Activated T-helper 1 cell treated with anti-CD3 and anti-CD28 coated beads, Interleukin-2, amount 50 U/mL, for 16 hours (primary cell): ENCODE data around the gene GNG7.

Source experiments
- DNase-seq, 2 donors: peaks; one replicate each; pipeline ENCODE4 v3.0.0-alpha.2; 2020; ENCODE audit warnings: low read depth in 1 of 2, low spot score in 1 of 2

Gene GNG7

DNA sequence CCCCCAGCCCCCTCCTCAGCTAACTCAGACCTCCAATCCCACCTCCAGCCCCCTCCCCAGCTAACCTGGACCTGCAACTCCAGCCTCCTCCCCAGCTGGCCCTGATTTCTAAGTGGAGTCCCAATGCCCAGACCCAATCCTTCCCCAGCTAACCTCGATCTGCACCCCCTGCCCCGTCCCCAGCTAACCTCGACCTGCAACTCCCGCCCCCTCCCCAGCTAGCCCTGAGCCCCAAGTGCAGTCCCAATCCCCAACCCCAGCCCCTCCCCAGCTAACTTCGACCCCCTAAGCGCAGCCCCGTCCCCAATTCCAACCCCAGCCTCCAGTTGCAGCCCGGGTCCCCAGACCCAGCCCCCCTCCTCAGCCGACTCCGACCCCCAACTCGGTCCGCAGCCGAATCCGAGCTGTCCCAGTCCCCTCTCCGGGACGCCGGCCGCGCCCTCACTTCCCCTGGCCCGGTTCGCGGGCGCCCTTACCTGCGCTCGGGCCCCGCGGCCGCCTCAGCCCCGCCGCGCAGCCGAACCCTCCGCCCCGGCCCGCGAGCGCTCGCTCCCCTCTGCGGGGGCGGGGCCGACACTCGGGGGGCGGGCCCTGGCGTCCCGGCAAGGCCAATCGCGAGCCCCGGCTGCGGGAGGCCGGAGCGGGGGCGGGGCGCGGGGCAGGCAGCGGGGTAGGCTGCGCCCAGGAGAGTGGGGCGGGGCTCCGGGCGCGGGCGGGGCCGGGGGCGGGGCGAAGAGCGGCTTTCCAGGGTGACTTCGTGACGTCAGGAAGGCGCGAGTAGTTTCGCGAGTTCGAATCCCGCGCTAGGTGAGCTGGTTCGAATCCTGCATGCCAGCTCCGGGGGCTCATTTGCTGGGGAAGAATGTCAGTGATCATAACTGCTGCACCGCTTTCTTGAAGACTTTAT, at the start of gene GNG7:
Gene GNG7, minus strand, starts transcription at position 525 of the 907 bp plus-strand sequence. CDS start 182,006 bp downstream, outside the sequence.
- DNase-seq = peak; percentile 89 to 93

- no peak for DNase-seq
These were observed 48.9 kb upstream of the GNG7 start for GRCh38 chr19:2751438-2751830.

DNA sequence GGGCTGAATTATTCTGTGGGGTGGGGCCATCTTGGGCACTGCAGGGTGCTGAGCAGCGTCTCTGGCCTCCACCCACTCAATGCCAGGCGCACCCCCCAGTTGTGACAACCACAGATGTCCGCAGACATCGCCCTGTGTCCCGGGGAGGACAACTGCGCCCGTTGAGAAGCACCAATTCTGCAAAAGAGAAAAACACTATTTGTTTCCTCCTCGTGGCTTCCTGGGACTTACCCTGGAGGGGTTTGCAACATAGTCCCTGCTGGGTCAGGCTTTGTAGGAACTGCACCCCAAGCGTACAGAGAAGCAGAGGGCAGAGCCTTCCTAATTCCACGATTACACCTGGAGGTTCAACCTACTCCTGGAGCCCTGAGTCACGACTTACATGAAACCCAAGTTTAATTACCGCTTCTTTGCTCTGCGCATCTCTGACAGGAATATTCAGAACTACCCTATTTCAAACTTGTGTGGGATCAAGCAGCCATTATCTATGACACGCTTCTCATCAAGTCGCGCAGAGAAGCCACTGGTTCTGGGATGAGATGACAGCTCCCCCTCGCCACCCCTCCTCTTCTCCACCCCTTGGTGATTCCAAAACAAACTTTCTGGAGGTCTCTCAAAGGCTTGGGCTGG, 48.4 kb upstream of the GNG7 start:
- DNase-seq = no peak

GRCh38 chr19:2747349-2747748, 44.9 kb upstream of the GNG7 start:
- no peak for DNase-seq

DNA sequence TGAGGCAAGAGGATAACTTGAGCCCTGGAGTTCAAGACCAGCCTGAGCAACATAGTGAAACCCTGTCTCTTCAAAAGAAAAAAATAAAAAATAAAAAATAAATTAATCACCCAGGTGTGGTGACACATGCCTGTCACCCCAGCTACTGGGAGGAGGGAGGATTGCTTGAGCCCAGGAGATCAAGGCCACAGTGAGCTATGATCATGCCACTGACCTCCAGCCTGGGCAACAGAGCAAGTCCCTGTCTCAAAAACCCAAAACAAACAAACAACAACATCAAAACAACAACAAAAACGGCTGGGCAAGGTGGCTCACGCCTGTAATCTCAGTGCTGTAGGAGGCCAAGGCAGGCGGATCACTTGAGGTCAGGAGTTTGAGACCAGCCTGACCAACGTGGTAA, 41.6 kb upstream of the GNG7 start:
- DNase-seq = no peak

DNA sequence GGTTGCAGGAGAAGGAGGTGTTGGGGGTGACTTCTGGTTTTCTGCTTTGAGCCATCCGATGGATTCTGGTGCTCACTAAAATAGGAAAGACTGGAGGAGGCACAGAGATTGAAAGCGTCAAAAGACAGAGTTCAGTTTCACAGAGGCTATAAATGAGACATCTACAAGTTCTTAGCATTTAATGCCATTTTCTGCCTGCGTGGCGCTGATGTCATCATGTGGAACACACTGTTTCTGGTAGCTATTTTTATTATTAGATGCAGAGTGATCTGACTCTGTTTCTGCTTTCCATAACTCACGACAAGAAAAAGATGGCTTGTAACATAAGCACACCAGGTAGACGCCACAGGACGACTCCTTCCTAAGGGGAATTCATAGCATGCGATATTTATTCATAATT, 40.6 kb upstream of the GNG7 start:
- DNase-seq = no peak

GRCh38 chr19:2740314-2740656, 37.8 kb upstream of the GNG7 start:
- no peak for DNase-seq

GRCh38 chr19:2739602-2740313, 37.3 kb upstream of the GNG7 start, which contains the start of gene SLC39A3:
Gene SLC39A3 (minus strand): TSS chr19:2740017. CDS start chr19:2737257, 2,760 bp downstream.
- peak; percentile 97 to 98 for DNase-seq

DNA sequence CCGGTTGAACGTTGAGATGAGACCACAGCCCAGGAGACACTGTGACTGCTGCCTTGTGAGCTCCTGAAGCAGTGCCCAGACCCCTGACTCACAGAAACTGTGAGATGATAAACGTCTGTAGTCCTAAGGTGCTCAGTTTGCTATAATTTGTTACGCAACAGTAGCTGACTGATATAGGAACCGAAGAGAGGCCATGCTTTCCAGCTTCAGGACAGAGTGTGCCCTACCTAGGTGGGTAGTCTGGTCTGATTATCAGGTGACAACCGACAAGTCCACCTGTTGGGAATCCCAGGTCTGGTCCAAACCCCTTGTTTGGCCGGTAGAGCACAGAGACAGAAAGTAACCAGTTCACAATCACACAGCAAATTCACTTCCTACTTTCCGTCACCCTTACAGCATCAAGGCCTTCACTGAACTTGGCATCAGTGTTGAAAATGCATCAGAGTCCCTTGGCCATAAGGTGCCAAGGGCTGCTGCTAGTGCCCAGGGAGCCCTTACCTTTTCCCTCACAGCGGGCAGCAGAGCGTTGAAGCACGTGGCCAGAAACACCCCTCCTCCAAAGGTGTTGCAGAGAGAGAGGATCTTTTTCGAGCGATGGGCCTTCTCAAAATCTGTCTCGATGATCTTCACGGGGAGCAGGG, 34.2 kb upstream of the GNG7 start:
- no peak for DNase-seq

- DNase-seq = no peak
These were observed 32.9 kb upstream of the GNG7 start for GRCh38 chr19:2735374-2735773.

DNA sequence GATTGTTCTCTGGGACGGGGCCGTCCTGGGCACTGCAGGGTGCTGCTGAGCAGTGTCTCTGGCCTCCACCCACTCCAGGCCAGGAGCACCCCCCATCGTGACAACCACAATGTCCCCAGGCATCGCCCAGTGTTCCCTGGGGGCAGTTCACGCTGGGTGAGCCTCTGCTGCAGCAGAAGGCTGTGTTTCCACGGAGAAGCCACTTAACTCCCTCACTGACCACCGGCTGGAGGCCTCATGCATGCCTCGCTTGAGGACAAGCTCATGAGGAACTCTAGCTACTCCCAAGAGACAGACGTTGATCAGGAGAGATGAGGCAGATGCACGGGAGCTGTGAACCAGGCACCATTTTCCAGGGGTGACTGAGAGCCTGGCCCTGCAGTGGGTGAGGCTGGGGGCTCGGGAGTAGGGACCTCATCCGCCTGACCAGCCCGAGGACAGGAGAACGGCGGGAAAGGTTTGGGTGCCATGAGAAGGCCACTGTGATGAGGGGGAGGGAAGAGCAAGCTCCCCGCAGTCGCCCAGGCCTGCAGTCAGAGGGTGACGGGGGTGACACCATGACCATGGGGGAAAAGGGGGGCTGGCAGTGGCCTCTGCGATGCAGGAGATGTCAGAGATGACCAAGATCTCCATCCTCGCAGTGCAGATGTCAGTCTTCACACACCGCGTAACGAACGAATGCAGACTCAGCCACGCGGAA, 32.2 kb upstream of the GNG7 start:
- DNase-seq = no peak

- no peak for DNase-seq
These were observed 31.6 kb upstream of the GNG7 start for GRCh38 chr19:2733930-2734588.

- DNase-seq = no peak
These were observed 30.4 kb upstream of the GNG7 start for GRCh38 chr19:2732883-2733282.

GRCh38 chr19:2732157-2732725, 29.7 kb upstream of the GNG7 start:
- no peak for DNase-seq

GRCh38 chr19:2731181-2731995, 28.9 kb upstream of the GNG7 start:
- DNase-seq = no peak

DNA sequence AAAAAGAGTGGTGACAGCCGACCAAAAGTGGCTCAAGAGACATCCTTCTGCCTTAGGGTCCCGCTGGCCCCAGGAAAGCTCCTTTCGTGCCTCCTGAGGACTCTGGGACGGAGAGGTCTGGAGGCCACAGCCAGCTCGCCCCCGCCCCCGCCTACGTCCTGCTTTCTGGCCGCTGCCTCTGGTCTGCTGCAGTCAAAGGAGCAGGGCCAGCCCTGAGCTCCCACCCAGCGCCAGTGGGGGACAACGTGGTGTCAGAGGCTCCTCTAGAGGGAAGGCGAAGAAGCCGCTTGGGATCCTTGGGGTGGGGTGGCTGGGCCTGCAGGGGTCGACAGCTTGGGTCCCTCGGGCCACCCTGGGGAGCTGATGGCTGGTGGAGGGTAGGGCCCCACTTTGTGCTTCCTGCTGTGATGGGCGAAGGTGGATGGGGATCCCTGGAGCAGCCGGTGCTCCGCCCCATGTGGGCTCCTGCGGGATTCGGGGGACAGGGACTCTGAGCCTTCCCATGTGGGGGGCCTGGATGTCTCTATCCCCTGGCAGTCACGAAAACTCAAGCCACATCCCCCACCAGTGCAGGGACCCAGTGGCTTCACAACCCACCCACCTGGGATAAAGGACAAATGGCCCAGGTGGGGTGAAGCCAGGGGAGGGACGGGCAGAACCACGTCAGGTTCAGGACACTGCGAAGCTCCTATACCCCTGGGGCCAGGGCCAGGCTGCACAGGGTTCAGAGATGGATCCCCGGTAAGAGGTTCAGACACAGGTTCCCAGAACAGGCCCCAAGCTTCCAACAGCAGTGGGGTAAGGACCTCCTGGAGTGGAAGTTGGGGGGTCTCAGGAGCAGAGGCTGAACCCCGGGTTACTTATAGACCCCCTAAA, 27.7 kb upstream of the GNG7 start:
- no peak for DNase-seq

GRCh38 chr19:2728783-2729387, 26.4 kb upstream of the GNG7 start:
- no peak for DNase-seq

- DNase-seq = no peak
These were observed 25.1 kb upstream of the GNG7 start for GRCh38 chr19:2727640-2727944.
